MM.1S (cell line): Measurements from ENCODE around the gene EPX.

ENCODE experiments used
- CTCF ChIP-seq: fragments of 300-600 bp; sonication (generic); IDR thresholded peaks from 2 replicates; pipeline ENCODE4 v1.5.1; 2016; ENCODE audit warnings: antibody characterized with exemption, low read length, mixed read lengths
- EZH2phosphoT487 ChIP-seq: fragments of 300-600 bp; sonication (generic); IDR thresholded peaks from 2 replicates; pipeline ENCODE4 v1.6.1; 2018; ENCODE audit warnings: antibody characterized with exemption, low read length

DNA sequence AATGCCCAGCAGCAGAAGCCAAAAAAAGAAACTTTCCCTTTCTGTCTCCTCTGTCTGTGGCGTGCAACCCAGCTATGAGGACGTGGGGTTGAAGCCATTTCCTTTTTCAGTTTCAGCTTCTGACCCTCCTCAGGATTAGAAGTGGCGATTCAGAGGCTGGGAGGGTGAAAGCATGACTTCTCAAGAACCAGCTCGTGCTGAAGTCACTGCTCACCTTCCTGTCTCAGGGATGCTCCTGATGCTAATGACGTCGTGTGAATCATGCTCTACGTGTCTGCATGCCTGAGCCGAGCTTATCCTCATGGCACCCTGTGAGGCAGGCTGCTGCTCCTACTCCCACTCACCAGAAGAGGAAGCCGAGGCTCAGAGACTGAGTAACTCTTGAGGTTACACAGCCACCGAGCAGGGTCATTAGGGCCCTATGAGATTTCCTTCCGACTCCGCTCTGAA lies 40.2 kb downstream of the EPX start:
- TF ChIP-seq CTCF (no peak), EZH2phosphoT487 (no peak)
